Motor neuron (in vitro differentiated cells): ENCODE data around the gene HAUS7. TPM values are rescaled to one million over a fixed set of nuclear protein-coding genes. Genes with fewer than 3 reads are reported as not detected.

Experiments used
- ATAC-seq, 8 experiments: fragments of 200-7000 bp; cut with Tn5 transposase; replicated peaks in 6 of 8; 2 replicates each; pipeline ENCODE4 v1.8.0; 2021; ENCODE audit warnings: mild to moderate bottlenecking in 8 of 8, moderate library complexity in 8 of 8
- H3K27ac ChIP-seq, 2 donors: fragments of 250-450 bp; sonication (Bioruptor Pico); 2 replicates each; pipeline ENCODE4 v1.9.0; 2021; ENCODE audit warnings: antibody characterized with exemption in 2 of 2, mild to moderate bottlenecking in 2 of 2, moderate library complexity in 1 of 2
- H3K4me1 ChIP-seq, 2 donors: fragments of 250-450 bp; sonication (Bioruptor Pico); replicated peaks in 1 of 2; 2 replicates each; pipeline ENCODE4 v1.6.1; 2021; ENCODE audit warnings: antibody characterized with exemption in 2 of 2, mild to moderate bottlenecking in 2 of 2, moderate library complexity in 1 of 2
- H3K4me3 ChIP-seq, 5 donors: fragments of 250-450 bp; sonication (Bioruptor Pico); 2 replicates each; pipeline ENCODE4 v1.9.0; 2021; ENCODE audit warnings: antibody characterized with exemption in 5 of 5, mild to moderate bottlenecking in 5 of 5, moderate library complexity in 4 of 5
- WGBS, 10 experiments: fragments of 450-650 bp; shearing (Covaris generic); methylation state at CpG; one replicate each; pipeline ENCODE4 v1.0.0; 2022; 5-methylcytosine and 5-hydroxymethylcytosine counted together
- in situ Hi-C, 9 experiments: fragments of 400-800 bp; cut with MboI; loops; one replicate each; pipeline ENCODE4 v1.15.0; 2021; ENCODE audit warnings: low sequenced_read_pairs in 9 of 9, low pct_unique_long_range_greater_than_20kb in 2 of 9; ENCODE audit not compliant: unreplicated experiment in 9 of 9
- total RNA-seq, 8 experiments: library from RNA; unstranded; fragments of 300-600 nt; gene quantifications; 2 replicates each; pipeline versions ENCODE4 v1.2.3 to v1.2.4, GENCODE V29; 2022

Gene HAUS7
- total RNA-seq, 8 experiments from 2014 or later = 8.5 to 28.6 (median 19.0) TPM

- ATAC-seq = peak; percentile 98 to 100 (median 99)
- Histone ChIP-seq H3K4me1 (peaks cover 0 to 3% of the 10 kb centered on the region in 2 donors), H3K27ac (no peak overlapping the region), H3K4me3 (no peak overlapping the region)
- in situ Hi-C loops = no loop called here
- 40 to 62% methylated on average over 1 to 2 of the region's 19 CpGs; no CpG with 5 or more reads in 8 of the 10 experiments for WGBS, 10 experiments
Measured at GRCh38 chrX:153507484-153508178, 37.3 kb upstream of the HAUS7 start.

GRCh38 chrX:153505361-153505760 is 35.0 kb upstream of the HAUS7 start:
- no peak for ATAC-seq
- no peak overlapping the region for H3K27ac ChIP-seq
- H3K4me1 ChIP-seq = peaks cover 0 to 3% of the 10 kb centered on the region in 2 donors
- no peak overlapping the region for H3K4me3 ChIP-seq
- no CpG with 5 or more reads among the region's 18 CpGs for WGBS, 10 experiments
- in situ Hi-C loops = no loop called here

- Histone ChIP-seq H3K4me3 (no peak overlapping the region), H3K27ac (no peak overlapping the region), H3K4me1 (peaks cover 0 to 3% of the 10 kb centered on the region in 2 donors)
- no peak for ATAC-seq
- 78% methylated on average over 3 of the region's 26 CpGs; no CpG with 5 or more reads in 9 of the 10 experiments for WGBS, 10 experiments
- in situ Hi-C loops = no loop called here
Measured at GRCh38 chrX:153504445-153505016, 34.2 kb upstream of the HAUS7 start.

- in situ Hi-C loops = no loop called here
- no peak for ATAC-seq
- no CpG with 5 or more reads among the region's 14 CpGs for WGBS, 10 experiments
- H3K27ac ChIP-seq = no peak overlapping the region
- H3K4me1 ChIP-seq = peaks cover 0 to 2% of the 10 kb centered on the region in 2 donors
- H3K4me3 ChIP-seq = no peak overlapping the region
Measured at GRCh38 chrX:153502796-153503195, 32.4 kb upstream of the HAUS7 start.

GRCh38 chrX:153502131-153502530 is 31.8 kb upstream of the HAUS7 start:
- no peak for ATAC-seq
- Histone ChIP-seq H3K4me3 (no peak overlapping the region), H3K4me1 (no peaks in the 10 kb centered on the region), H3K27ac (no peak overlapping the region)
- WGBS, 10 experiments = 80% methylated on average over 2 of the region's 10 CpGs; no CpG with 5 or more reads in 9 of the 10 experiments
- in situ Hi-C loops = no loop called here

- no peak for ATAC-seq
- Histone ChIP-seq H3K4me1 (no peaks in the 10 kb centered on the region), H3K27ac (no peak overlapping the region), H3K4me3 (no peak overlapping the region)
- 8% methylated on average over 2 of the region's 8 CpGs; no CpG with 5 or more reads in 9 of the 10 experiments for WGBS, 10 experiments
- in situ Hi-C loops = no loop called here
Measured at GRCh38 chrX:153501530-153501929, 31.2 kb upstream of the HAUS7 start.

- no peak overlapping the region for H3K4me3 ChIP-seq
- 57 to 88% methylated on average over 4 to 5 of the region's 9 CpGs; no CpG with 5 or more reads in 8 of the 10 experiments for WGBS, 10 experiments
- H3K27ac ChIP-seq = no peak overlapping the region
- in situ Hi-C loops = no loop called here
- no peak for ATAC-seq
- no peaks in the 10 kb centered on the region for H3K4me1 ChIP-seq
Measured at GRCh38 chrX:153500676-153501280, 30.4 kb upstream of the HAUS7 start.

GRCh38 chrX:153499876-153500275 is 29.5 kb upstream of the HAUS7 start:
- in situ Hi-C loops = no loop called here
- ATAC-seq = peak in 1 of 8 experiments; percentile 8
- 38% methylated on average over 2 of the region's 17 CpGs; no CpG with 5 or more reads in 9 of the 10 experiments for WGBS, 10 experiments
- Histone ChIP-seq H3K27ac (no peak overlapping the region), H3K4me3 (no peak overlapping the region), H3K4me1 (no peaks in the 10 kb centered on the region)

- peak in 4 of 8 experiments; percentile 8 to 58 (median 26) for ATAC-seq
- no peak overlapping the region for H3K4me3 ChIP-seq
- in situ Hi-C loops = no loop called here
- H3K27ac ChIP-seq = no peak overlapping the region
- peaks cover 0 to 2% of the 10 kb centered on the region in 2 donors for H3K4me1 ChIP-seq
- WGBS, 10 experiments = 0 to 94% methylated on average over 2 to 3 of the region's 15 CpGs; no CpG with 5 or more reads in 8 of the 10 experiments
Measured at GRCh38 chrX:153499341-153499740, 29.0 kb upstream of the HAUS7 start.

- H3K27ac ChIP-seq = no peak overlapping the region
- in situ Hi-C loops = no loop called here
- H3K4me3 ChIP-seq = no peak overlapping the region
- ATAC-seq = no peak
- peaks cover 0 to 4% of the 10 kb centered on the region in 2 donors for H3K4me1 ChIP-seq
- no CpG with 5 or more reads among the region's 7 CpGs for WGBS, 10 experiments
Measured at GRCh38 chrX:153498453-153498852, 28.1 kb upstream of the HAUS7 start.

- WGBS, 10 experiments = no CpG with 5 or more reads among the region's 8 CpGs
- Histone ChIP-seq H3K27ac (no peak overlapping the region), H3K4me1 (peaks cover 7 to 12% of the 10 kb centered on the region in 2 donors), H3K4me3 (no peak overlapping the region)
- no peak for ATAC-seq
- in situ Hi-C loops = no loop called here
Measured at GRCh38 chrX:153496590-153496959, 26.2 kb upstream of the HAUS7 start.

- peaks cover 12 to 17% of the 10 kb centered on the region in 2 donors for H3K4me1 ChIP-seq
- no peak for ATAC-seq
- in situ Hi-C loops = no loop called here
- H3K4me3 ChIP-seq = no peak overlapping the region
- H3K27ac ChIP-seq = no peak overlapping the region
- 80% methylated on average over 7 of the region's 18 CpGs; no CpG with 5 or more reads in 9 of the 10 experiments for WGBS, 10 experiments
Measured at GRCh38 chrX:153495903-153496589, 25.7 kb upstream of the HAUS7 start.

- no peak overlapping the region for H3K27ac ChIP-seq
- in situ Hi-C loops = no loop called here
- peaks cover 12 to 18% of the 10 kb centered on the region in 2 donors for H3K4me1 ChIP-seq
- ATAC-seq = peak in 5 of 8 experiments; percentile 2 to 79 (median 43)
- no CpG with 5 or more reads among the region's 17 CpGs for WGBS, 10 experiments
- no peak overlapping the region for H3K4me3 ChIP-seq
Measured at GRCh38 chrX:153495362-153495751, 25.0 kb upstream of the HAUS7 start.
